Measurements from ENCODE around the gene SLC47A1. TPM values are rescaled to one million over a fixed set of nuclear protein-coding genes. Genes with fewer than 3 reads are reported as not detected.

SLC47A1 gene
- total RNA-seq: 0.19 and 0.85 TPM in 2 replicates

GRCh38 chr17:19533718-19534561 is at the start of gene SLC47A1:
Gene SLC47A1, plus strand, starts transcription at chr17:19533854. Its CDS starts 86 bp downstream, at chr17:19533940.

Other genes starting within 250 kb of the SLC47A1 start
- gene B9D1, start 171.1 kb upstream of the SLC47A1 start, total RNA-seq: 28.0 and 31.9 TPM in 2 replicates
- 11.3 and 14.1 TPM in 2 replicates for gene MAPK7, start 155.4 kb upstream of the SLC47A1 start, total RNA-seq
- 0.38 and 2.8 TPM in 2 replicates for gene MFAP4, start 146.7 kb upstream of the SLC47A1 start, total RNA-seq
- gene RNF112, start 122.6 kb upstream of the SLC47A1 start, total RNA-seq: 0.58 and 0.85 TPM in 2 replicates
- 37.5 and 52.0 TPM in 2 replicates for gene ALDH3A2, start 114.9 kb downstream of the SLC47A1 start, total RNA-seq
- not detected in 2 replicates for gene SLC47A2, start 182.7 kb downstream of the SLC47A1 start, total RNA-seq
- under 0.01 and 0.77 TPM in 2 replicates for gene ALDH3A1, start 214.4 kb downstream of the SLC47A1 start, total RNA-seq